Neural progenitor cell (in vitro differentiated cells): ENCODE data around the gene PMPCA.

Source experiments
- EZH2 ChIP-seq: fragments of 200-600 bp; sonication (generic); IDR thresholded peaks from 2 replicates; pipeline ENCODE4 v1.6.1; 2017; ENCODE audit warnings: antibody characterized with exemption, mild to moderate bottlenecking, moderate library complexity
- TF ChIP-seq, protein P1 (sequence below): fragments of 200-600 bp; sonication (generic); IDR thresholded peaks from 2 replicates; pipeline ENCODE4 v1.5.1; 2017; ENCODE audit warnings: antibody characterized with exemption, mild to moderate bottlenecking

DNA sequence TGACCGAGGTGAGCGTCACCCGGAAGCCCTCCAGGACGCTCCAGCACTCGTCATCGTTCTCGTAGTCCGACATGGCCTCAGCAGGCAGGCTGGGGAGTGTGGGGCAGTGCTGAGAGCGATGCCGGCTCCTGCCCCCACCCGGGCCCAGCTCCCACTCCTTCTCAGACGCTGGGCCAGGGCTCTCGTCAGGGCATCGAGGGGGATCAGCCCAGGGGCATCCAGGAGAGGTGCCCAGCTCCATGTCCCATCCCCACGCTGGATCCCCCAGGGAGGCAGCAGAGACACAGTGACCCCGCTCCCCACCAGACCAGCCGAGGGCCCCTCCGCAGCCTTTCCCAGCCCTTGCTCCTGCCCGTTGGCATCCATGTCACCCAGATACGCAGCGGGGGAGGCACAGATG, 38.5 kb upstream of the PMPCA start:
- TF ChIP-seq, protein P1, sequence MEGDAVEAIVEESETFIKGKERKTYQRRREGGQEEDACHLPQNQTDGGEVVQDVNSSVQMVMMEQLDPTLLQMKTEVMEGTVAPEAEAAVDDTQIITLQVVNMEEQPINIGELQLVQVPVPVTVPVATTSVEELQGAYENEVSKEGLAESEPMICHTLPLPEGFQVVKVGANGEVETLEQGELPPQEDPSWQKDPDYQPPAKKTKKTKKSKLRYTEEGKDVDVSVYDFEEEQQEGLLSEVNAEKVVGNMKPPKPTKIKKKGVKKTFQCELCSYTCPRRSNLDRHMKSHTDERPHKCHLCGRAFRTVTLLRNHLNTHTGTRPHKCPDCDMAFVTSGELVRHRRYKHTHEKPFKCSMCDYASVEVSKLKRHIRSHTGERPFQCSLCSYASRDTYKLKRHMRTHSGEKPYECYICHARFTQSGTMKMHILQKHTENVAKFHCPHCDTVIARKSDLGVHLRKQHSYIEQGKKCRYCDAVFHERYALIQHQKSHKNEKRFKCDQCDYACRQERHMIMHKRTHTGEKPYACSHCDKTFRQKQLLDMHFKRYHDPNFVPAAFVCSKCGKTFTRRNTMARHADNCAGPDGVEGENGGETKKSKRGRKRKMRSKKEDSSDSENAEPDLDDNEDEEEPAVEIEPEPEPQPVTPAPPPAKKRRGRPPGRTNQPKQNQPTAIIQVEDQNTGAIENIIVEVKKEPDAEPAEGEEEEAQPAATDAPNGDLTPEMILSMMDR = no peak
- no peak for TF ChIP-seq EZH2
